ENCODE data around the gene IGFL3. TPM values are rescaled to one million over a fixed set of nuclear protein-coding genes. Genes with fewer than 3 reads are reported as not detected.

Gene IGFL3
- total RNA-seq, 4 donors from 2014 or later, result not detected

- Histone ChIP-seq H3K27ac (replicated peaks in 1 of 4) (no peak overlapping the region), H3K36me3 (no peaks in the 10 kb centered on the region), H3K4me3 (no peak overlapping the region), H3K4me1 (no peaks in the 10 kb centered on the region), H3K27me3 (peaks cover 0 to 8% (median 0%) of the 10 kb centered on the region in 4 donors), H3K9me3 (peaks cover 0 to 24% (median 22%) of the 10 kb centered on the region in 4 donors)
- intact Hi-C loops (cut with DNase I), result no loop called here
- 90% methylated on average over 4 of the region's 5 CpGs for WGBS
- DNase-seq (ENCODE audit: extremely low spot score), result no peak
- TF ChIP-seq POLR2A (IDR thresholded peaks at IDR 0.05; ENCODE audit: low read depth) (no peak), EP300 (IDR thresholded peaks at IDR 0.05) (no peak), CTCF (IDR thresholded peaks at IDR 0.05) (no peak), POLR2AphosphoS5 (IDR thresholded peaks at IDR 0.05) (no peak)
These were observed 34.0 kb downstream of the IGFL3 start for GRCh38 chr19:46090444-46090843.

GRCh38 chr19:46089432-46089831, 35.1 kb downstream of the IGFL3 start:
- 87% methylated on average over 1 of the region's 1 CpG for WGBS
- Histone ChIP-seq H3K9me3 (peaks cover 0 to 32% (median 28%) of the 10 kb centered on the region in 4 donors), H3K4me1 (no peaks in the 10 kb centered on the region), H3K27me3 (peaks cover 0 to 8% (median 0%) of the 10 kb centered on the region in 4 donors), H3K36me3 (no peaks in the 10 kb centered on the region), H3K4me3 (no peak overlapping the region), H3K27ac (replicated peaks in 1 of 4) (no peak overlapping the region)
- DNase-seq (ENCODE audit: extremely low spot score), result no peak
- no peak for TF ChIP-seq EP300 (IDR thresholded peaks at IDR 0.05)
- no peak for TF ChIP-seq POLR2AphosphoS5 (IDR thresholded peaks at IDR 0.05)
- no peak for TF ChIP-seq POLR2A (IDR thresholded peaks at IDR 0.05; ENCODE audit: low read depth)
- TF ChIP-seq CTCF (IDR thresholded peaks at IDR 0.05), result no peak
- intact Hi-C loops (cut with DNase I), result no loop called here

GRCh38 chr19:46088101-46088500, 36.4 kb downstream of the IGFL3 start:
- Histone ChIP-seq H3K27me3 (peaks cover 0 to 8% (median 0%) of the 10 kb centered on the region in 4 donors), H3K9me3 (peaks cover 0 to 33% (median 28%) of the 10 kb centered on the region in 4 donors), H3K4me1 (no peaks in the 10 kb centered on the region), H3K4me3 (no peak overlapping the region), H3K27ac (replicated peaks in 1 of 4) (no peak overlapping the region), H3K36me3 (no peaks in the 10 kb centered on the region)
- WGBS, result 84% methylated on average over 2 of the region's 2 CpGs
- TF ChIP-seq POLR2AphosphoS5 (IDR thresholded peaks at IDR 0.05), result no peak
- TF ChIP-seq EP300 (IDR thresholded peaks at IDR 0.05), result no peak
- TF ChIP-seq CTCF (IDR thresholded peaks at IDR 0.05), result no peak
- no peak for TF ChIP-seq POLR2A (IDR thresholded peaks at IDR 0.05; ENCODE audit: low read depth)
- intact Hi-C loops (cut with DNase I), result no loop called here
- no peak for DNase-seq (ENCODE audit: extremely low spot score)

- 52% methylated on average over 1 of the region's 1 CpG for WGBS
- TF ChIP-seq CTCF (IDR thresholded peaks at IDR 0.05), result no peak
- intact Hi-C loops (cut with DNase I), result no loop called here
- no peak overlapping the region for H3K4me3 ChIP-seq
- no peaks in the 10 kb centered on the region for H3K4me1 ChIP-seq
- no peaks in the 10 kb centered on the region for H3K36me3 ChIP-seq
- peaks cover 0 to 33% (median 28%) of the 10 kb centered on the region in 4 donors for H3K9me3 ChIP-seq
- no peak for DNase-seq (ENCODE audit: extremely low spot score)
- no peak overlapping the region for H3K27ac ChIP-seq (replicated peaks in 1 of 4)
- peaks cover 0 to 14% (median 0%) of the 10 kb centered on the region in 4 donors for H3K27me3 ChIP-seq
These were observed 38.6 kb downstream of the IGFL3 start for GRCh38 chr19:46085888-46086287.

GRCh38 chr19:46082728-46083050, 41.8 kb downstream of the IGFL3 start:
- H3K27me3 ChIP-seq, result peaks cover 0 to 45% (median 10%) of the 10 kb centered on the region in 4 donors
- peaks cover 0 to 37% (median 21%) of the 10 kb centered on the region in 4 donors for H3K9me3 ChIP-seq
- 26% methylated on average over 2 of the region's 2 CpGs for WGBS
- no peak overlapping the region for H3K4me3 ChIP-seq
- no peaks in the 10 kb centered on the region for H3K36me3 ChIP-seq
- H3K27ac ChIP-seq (replicated peaks in 1 of 4), result no peak overlapping the region
- TF ChIP-seq CTCF (IDR thresholded peaks at IDR 0.05), result no peak
- TF ChIP-seq EP300 (IDR thresholded peaks at IDR 0.05), result no peak
- no peak for TF ChIP-seq POLR2A (IDR thresholded peaks at IDR 0.05; ENCODE audit: low read depth)
- TF ChIP-seq POLR2AphosphoS5 (IDR thresholded peaks at IDR 0.05), result no peak
- DNase-seq (ENCODE audit: extremely low spot score), result no peak
- H3K4me1 ChIP-seq, result no peaks in the 10 kb centered on the region
- intact Hi-C loops (cut with DNase I), result loop anchor here (2.0 kb wide), 1 partner anchor 182 kb away; no protein-coding TSS in a partner anchor
